HepG2 (cell line): ENCODE data around the gene TMED3. TPM values are rescaled to one million over a fixed set of nuclear protein-coding genes. Genes with fewer than 3 reads are reported as not detected.

ENCODE experiments used
- AHR ChIP-seq: IDR thresholded peaks from 2 replicates; pipeline ENCODE4 v1.6.1; 2018; ENCODE audit warnings: missing genetic modification reagents, missing compliant biosample characterization
- ARNT2 ChIP-seq: sonication (generic); formaldehyde crosslinking; IDR thresholded peaks from 2 replicates; pipeline ENCODE4 v1.8.0; 2022; ENCODE audit warnings: mild to moderate bottlenecking, low read depth, missing genetic modification reagents, moderate library complexity
- DMAP1 ChIP-seq: IDR thresholded peaks from 2 replicates; pipeline ENCODE4 v1.6.1; 2016
- ELF3 ChIP-seq: IDR thresholded peaks from 2 replicates; pipeline ENCODE4 v1.6.1; 2016; ENCODE audit warnings: missing genetic modification reagents, missing compliant biosample characterization
- FOXJ3 ChIP-seq: sonication (generic); formaldehyde crosslinking; IDR thresholded peaks from 2 replicates; pipeline ENCODE4 v1.4.0; 2020; ENCODE audit warnings: missing genetic modification reagents, mild to moderate bottlenecking, borderline replicate concordance
- KLF16 ChIP-seq, 2 experiments: sonication (generic) in 1 of 2; formaldehyde crosslinking in 1 of 2; IDR thresholded peaks; 2 replicates each; pipeline versions ENCODE4 v1.6.1 to v1.8.0; 2016 to 2023; ENCODE audit warnings: missing genetic modification reagents in 2 of 2, missing compliant biosample characterization in 1 of 2
- MAZ ChIP-seq, 2 experiments: sonication (generic) in 1 of 2; formaldehyde crosslinking in 1 of 2; IDR thresholded peaks; 2 replicates each; pipeline versions ENCODE4 v1.5.0 to v1.6.1; 2012 to 2020; ENCODE audit warnings: low read depth in 2 of 2, mild to moderate bottlenecking in 2 of 2, borderline replicate concordance in 1 of 2, improper control_type of control experiment in 1 of 2, low read length in 1 of 2, missing genetic modification reagents in 1 of 2, moderate library complexity in 1 of 2
- MEF2D ChIP-seq: sonication (generic); formaldehyde crosslinking; IDR thresholded peaks from 2 replicates; pipeline ENCODE4 v1.5.1; 2020; ENCODE audit warnings: mild to moderate bottlenecking, missing genetic modification reagents
- NCOR1 ChIP-seq: fragments of 200-600 bp; sonication (generic); IDR thresholded peaks from 2 replicates; pipeline ENCODE4 v1.7.0; 2017; ENCODE audit warnings: antibody characterized with exemption, low read length, borderline replicate concordance
- NPAS2 ChIP-seq: sonication (generic); formaldehyde crosslinking; IDR thresholded peaks from 2 replicates; pipeline ENCODE4 v1.8.0; 2022; ENCODE audit warnings: mild to moderate bottlenecking, missing genetic modification reagents, borderline replicate concordance
- PAF1 ChIP-seq: IDR thresholded peaks from 2 replicates; pipeline ENCODE4 v1.6.1; 2016; ENCODE audit warnings: missing genetic modification reagents, missing compliant biosample characterization
- REL ChIP-seq: sonication (generic); formaldehyde crosslinking; conservative IDR thresholded peaks from 2 replicates; pipeline ENCODE4 v1.8.0; 2022; ENCODE audit warnings: mild to moderate bottlenecking, missing genetic modification reagents, moderate library complexity
- TBX2 ChIP-seq: sonication (generic); formaldehyde crosslinking; IDR thresholded peaks from 2 replicates; pipeline ENCODE4 v1.5.0; 2020; ENCODE audit warnings: missing genetic modification reagents, mild to moderate bottlenecking, borderline replicate concordance
- U2AF1 ChIP-seq: fragments of 200-400 bp; formaldehyde crosslinking; optimal IDR thresholded peaks from 2 replicates; pipeline ENCODE3; 2017; ENCODE audit warnings: mild to moderate bottlenecking, low read depth, low read length
- ZFAT ChIP-seq: sonication (generic); formaldehyde crosslinking; conservative IDR thresholded peaks from 2 replicates; pipeline ENCODE4 v1.8.1; 2023; ENCODE audit warnings: missing genetic modification reagents, inconsistent platforms
- ZFX ChIP-seq: sonication (generic); formaldehyde crosslinking; IDR thresholded peaks from 2 replicates; pipeline ENCODE4 v1.4.0; 2020; ENCODE audit warnings: mild to moderate bottlenecking, low read depth, missing genetic modification reagents, moderate library complexity
- ZNF207 ChIP-seq: fragments of 450-650 bp; IDR thresholded peaks from 2 replicates; pipeline ENCODE4 v1.6.1; 2016; ENCODE audit warnings: antibody characterized with exemption, borderline replicate concordance
- ZNF260 ChIP-seq: sonication (generic); formaldehyde crosslinking; IDR thresholded peaks from 2 replicates; pipeline ENCODE4 v1.4.0; 2020; ENCODE audit warnings: missing genetic modification reagents, low read depth, mild to moderate bottlenecking, borderline replicate concordance
- ZNF441 ChIP-seq: sonication (generic); formaldehyde crosslinking; IDR thresholded peaks from 2 replicates; pipeline ENCODE4 v1.7.0; 2021; ENCODE audit warnings: missing genetic modification reagents, borderline replicate concordance
- ZNF564 ChIP-seq: sonication (generic); formaldehyde crosslinking; IDR thresholded peaks from 2 replicates; pipeline ENCODE4 v1.8.1; 2023; ENCODE audit warnings: mild to moderate bottlenecking, missing genetic modification reagents
- ZNF788 ChIP-seq: sonication (generic); formaldehyde crosslinking; IDR thresholded peaks from 2 replicates; pipeline ENCODE4 v1.5.0; 2020; ENCODE audit warnings: mild to moderate bottlenecking, missing genetic modification reagents, borderline replicate concordance
- ZNF841 ChIP-seq: sonication (generic); formaldehyde crosslinking; IDR thresholded peaks from 2 replicates; pipeline ENCODE4 v1.8.1; 2023; ENCODE audit warnings: missing genetic modification reagents, borderline replicate concordance
- polyA plus RNA-seq, 8 experiments: library from polyadenylated mRNA; depleted of rRNA in 3 of 8; stranded (reverse) in 7 of 8; unstranded in 1 of 8; fragments of >200 nt; fragmentation: Illumina TruSeq in 4 of 8; extraction: Trizol in 4 of 8; gene quantifications; 2 replicates each; pipeline versions ENCODE4 v1.2.1 to v1.2.3, GENCODE V29; 2011 to 2016; ENCODE audit warnings: low read depth in 4 of 8, missing spikeins in 1 of 8, mixed read lengths in 1 of 8; ENCODE audit not compliant: insufficient read depth in 1 of 8
- total RNA-seq, 5 experiments: library from RNA; depleted of rRNA; stranded (reverse); fragments of >200 nt; fragmentation: Illumina TruSeq; extraction: Trizol; gene quantifications; 2 replicates each; pipeline ENCODE4 v1.2.3, GENCODE V29; 2016; ENCODE audit warnings: low read depth in 1 of 5
- TF ChIP-seq, protein P1 (sequence below): sonication (generic); formaldehyde crosslinking; IDR thresholded peaks from 2 replicates; pipeline ENCODE4 v1.4.0; 2020; ENCODE audit warnings: missing genetic modification reagents, borderline replicate concordance
- TF ChIP-seq, protein P2 (sequence below): sonication (generic); formaldehyde crosslinking; IDR thresholded peaks from 2 replicates; pipeline ENCODE4 v1.4.0; 2020; ENCODE audit warnings: mild to moderate bottlenecking, missing genetic modification reagents

Gene TMED3
- total and polyA plus RNA-seq, 2 of the 13 experiments (the other 11 are each of a cell fraction or from before 2014, with no cell fraction given), result 125 to 155 TPM

DNA sequence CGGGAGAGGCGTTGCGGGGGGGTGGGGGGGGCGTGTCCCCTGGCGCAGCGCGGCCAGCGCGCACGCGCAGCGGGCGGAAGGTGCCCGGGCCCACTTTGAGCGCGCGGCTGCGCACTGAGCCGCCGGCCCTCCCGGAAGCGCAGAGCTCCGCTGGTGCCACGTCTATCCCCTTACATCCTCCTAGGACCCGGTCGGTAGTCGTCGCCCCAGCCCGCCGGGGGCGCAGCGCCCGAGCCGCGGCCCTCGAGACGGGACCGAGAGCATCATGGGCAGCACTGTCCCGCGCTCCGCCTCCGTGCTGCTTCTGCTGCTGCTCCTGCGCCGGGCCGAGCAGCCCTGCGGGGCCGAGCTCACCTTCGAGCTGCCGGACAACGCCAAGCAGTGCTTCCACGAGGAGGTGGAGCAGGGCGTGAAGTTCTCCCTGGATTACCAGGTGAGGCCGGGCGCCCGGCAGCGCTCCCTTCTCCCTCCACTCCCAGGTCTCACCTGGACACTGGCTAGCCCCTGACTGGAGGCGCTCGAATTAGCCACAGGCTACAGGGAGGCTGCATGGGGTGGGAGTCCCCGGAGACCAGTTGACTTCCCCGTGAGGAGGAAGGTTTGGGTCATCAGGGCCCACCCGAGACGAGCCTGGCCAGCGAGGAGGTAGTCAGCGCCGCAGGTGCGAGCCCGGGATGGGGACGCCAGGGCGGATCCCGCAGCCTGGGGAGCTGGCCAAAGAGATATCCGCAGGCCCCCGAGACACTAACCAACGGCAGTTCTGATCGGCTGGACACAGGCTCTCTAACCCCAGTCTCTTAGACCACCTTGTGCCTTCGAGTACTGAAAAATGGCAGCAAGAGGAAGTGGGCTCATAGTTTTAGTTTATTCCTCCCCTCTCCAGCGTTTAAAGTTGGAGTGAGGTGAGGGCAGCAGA, at the start of gene TMED3 (continued):
- TF ChIP-seq KLF16 (CRISPR knock-in tag; IDR thresholded peaks at IDR 0.05) (peak; percentile 21 to 65; a peak in 2 of 4 replicates), NPAS2 (CRISPR knock-in tag) (no peak), NCOR1 (no peak), ZNF207 (no peak), ARNT2 (peak; percentile 58; the same call in 1 of the 2 replicates), ZFAT (CRISPR knock-in tag) (no peak), ELF3 (CRISPR knock-in tag) (peak; percentile 92), U2AF1 (no peak), ZNF564 (CRISPR knock-in tag) (peak; percentile 26; the same call in 1 of the 2 replicates), DMAP1 (CRISPR knock-in tag) (peak; percentile 83; the same call in 1 of the 2 replicates), ZNF260 (no peak), REL (CRISPR knock-in tag) (no peak), ZNF841 (CRISPR knock-in tag) (no peak), ZNF441 (CRISPR knock-in tag) (0 out of 2 replicates have a peak, but pooled peaks have one; percentile 27), MAZ (IDR thresholded peaks at IDR 0.05; ENCODE audit: borderline replicate concordance, low read depth, low read length) (peak; percentile 66; the same call in 1 of the 2 replicates), MAZ (CRISPR knock-in tag; IDR thresholded peaks at IDR 0.05; ENCODE audit: low read depth) (peak; percentile 58), PAF1 (CRISPR knock-in tag) (no peak), FOXJ3 (no peak), TBX2 (CRISPR knock-in tag) (peak; percentile 72; the same call in 1 of the 2 replicates), ZNF788 (CRISPR knock-in tag) (peak; percentile 81; the same call in 1 of the 2 replicates), ZFX (CRISPR knock-in tag) (peak; percentile 92), MEF2D (CRISPR knock-in tag) (no peak), AHR (CRISPR knock-in tag) (no peak)
- TF ChIP-seq, protein P1, sequence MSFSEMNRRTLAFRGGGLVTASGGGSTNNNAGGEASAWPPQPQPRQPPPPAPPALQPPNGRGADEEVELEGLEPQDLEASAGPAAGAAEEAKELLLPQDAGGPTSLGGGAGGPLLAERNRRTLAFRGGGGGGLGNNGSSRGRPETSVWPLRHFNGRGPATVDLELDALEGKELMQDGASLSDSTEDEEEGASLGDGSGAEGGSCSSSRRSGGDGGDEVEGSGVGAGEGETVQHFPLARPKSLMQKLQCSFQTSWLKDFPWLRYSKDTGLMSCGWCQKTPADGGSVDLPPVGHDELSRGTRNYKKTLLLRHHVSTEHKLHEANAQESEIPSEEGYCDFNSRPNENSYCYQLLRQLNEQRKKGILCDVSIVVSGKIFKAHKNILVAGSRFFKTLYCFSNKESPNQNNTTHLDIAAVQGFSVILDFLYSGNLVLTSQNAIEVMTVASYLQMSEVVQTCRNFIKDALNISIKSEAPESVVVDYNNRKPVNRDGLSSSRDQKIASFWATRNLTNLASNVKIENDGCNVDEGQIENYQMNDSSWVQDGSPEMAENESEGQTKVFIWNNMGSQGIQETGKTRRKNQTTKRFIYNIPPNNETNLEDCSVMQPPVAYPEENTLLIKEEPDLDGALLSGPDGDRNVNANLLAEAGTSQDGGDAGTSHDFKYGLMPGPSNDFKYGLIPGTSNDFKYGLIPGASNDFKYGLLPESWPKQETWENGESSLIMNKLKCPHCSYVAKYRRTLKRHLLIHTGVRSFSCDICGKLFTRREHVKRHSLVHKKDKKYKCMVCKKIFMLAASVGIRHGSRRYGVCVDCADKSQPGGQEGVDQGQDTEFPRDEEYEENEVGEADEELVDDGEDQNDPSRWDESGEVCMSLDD (CRISPR knock-in tag), result no peak
- TF ChIP-seq, protein P2, sequence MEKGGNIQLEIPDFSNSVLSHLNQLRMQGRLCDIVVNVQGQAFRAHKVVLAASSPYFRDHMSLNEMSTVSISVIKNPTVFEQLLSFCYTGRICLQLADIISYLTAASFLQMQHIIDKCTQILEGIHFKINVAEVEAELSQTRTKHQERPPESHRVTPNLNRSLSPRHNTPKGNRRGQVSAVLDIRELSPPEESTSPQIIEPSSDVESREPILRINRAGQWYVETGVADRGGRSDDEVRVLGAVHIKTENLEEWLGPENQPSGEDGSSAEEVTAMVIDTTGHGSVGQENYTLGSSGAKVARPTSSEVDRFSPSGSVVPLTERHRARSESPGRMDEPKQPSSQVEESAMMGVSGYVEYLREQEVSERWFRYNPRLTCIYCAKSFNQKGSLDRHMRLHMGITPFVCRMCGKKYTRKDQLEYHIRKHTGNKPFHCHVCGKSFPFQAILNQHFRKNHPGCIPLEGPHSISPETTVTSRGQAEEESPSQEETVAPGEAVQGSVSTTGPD (CRISPR knock-in tag), result no peak
